ENCODE results near the gene ATP6V1C2.

The ATP6V1C2 gene

DNA sequence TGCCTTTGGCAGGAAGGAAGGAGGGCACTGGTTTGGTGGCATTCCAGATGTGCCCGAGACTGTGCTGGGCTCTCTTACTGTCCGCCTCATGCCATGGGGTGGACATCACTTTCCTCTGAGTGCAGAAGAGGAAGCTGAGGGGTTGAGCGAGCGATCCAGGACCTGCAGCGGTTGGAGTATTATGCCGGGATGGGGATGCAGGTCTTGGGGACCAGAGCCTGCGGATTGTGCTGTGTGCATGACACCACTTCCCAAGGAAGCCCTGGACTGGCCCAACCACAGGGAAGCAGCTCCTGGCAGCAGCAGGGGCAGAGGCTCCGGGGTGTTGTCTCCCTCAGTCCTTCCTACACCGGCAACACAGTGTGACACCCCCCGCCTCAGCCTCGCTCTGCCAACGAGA lies 44.5 kb downstream of the ATP6V1C2 start:
- TF ChIP-seq, protein P1, sequence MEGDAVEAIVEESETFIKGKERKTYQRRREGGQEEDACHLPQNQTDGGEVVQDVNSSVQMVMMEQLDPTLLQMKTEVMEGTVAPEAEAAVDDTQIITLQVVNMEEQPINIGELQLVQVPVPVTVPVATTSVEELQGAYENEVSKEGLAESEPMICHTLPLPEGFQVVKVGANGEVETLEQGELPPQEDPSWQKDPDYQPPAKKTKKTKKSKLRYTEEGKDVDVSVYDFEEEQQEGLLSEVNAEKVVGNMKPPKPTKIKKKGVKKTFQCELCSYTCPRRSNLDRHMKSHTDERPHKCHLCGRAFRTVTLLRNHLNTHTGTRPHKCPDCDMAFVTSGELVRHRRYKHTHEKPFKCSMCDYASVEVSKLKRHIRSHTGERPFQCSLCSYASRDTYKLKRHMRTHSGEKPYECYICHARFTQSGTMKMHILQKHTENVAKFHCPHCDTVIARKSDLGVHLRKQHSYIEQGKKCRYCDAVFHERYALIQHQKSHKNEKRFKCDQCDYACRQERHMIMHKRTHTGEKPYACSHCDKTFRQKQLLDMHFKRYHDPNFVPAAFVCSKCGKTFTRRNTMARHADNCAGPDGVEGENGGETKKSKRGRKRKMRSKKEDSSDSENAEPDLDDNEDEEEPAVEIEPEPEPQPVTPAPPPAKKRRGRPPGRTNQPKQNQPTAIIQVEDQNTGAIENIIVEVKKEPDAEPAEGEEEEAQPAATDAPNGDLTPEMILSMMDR (IDR thresholded peaks at IDR 0.05; ENCODE audit: low read depth, low read length), result no peak
- DNase-seq (ENCODE audit: extremely low read depth, low read depth), result no peak

DNA sequence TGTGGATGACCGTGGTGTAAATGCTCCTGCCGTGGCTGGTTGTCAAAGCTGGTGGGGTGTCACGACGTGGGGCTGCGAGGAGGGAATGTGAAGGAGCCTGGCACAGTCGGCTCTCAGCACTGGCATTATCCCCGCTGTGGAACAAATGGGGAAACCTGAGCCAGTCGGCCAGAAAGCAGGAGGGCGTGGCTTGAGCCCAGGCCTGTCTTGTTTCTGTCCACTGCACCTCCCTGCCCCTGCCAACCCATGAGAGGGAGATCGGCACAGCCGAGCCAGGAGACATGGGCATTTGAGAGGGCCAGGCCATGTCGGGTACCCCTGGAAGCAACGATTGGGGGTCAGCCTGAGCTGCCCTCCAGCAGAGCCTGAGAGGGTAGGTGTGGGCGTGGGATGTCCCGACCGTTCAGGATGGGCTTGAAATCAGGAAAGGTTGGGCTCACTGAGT lies 46.7 kb downstream of the ATP6V1C2 start:
- DNase-seq (ENCODE audit: extremely low read depth, low read depth), result no peak
- TF ChIP-seq, protein P1 (IDR thresholded peaks at IDR 0.05; ENCODE audit: low read depth, low read length), result no peak

DNA sequence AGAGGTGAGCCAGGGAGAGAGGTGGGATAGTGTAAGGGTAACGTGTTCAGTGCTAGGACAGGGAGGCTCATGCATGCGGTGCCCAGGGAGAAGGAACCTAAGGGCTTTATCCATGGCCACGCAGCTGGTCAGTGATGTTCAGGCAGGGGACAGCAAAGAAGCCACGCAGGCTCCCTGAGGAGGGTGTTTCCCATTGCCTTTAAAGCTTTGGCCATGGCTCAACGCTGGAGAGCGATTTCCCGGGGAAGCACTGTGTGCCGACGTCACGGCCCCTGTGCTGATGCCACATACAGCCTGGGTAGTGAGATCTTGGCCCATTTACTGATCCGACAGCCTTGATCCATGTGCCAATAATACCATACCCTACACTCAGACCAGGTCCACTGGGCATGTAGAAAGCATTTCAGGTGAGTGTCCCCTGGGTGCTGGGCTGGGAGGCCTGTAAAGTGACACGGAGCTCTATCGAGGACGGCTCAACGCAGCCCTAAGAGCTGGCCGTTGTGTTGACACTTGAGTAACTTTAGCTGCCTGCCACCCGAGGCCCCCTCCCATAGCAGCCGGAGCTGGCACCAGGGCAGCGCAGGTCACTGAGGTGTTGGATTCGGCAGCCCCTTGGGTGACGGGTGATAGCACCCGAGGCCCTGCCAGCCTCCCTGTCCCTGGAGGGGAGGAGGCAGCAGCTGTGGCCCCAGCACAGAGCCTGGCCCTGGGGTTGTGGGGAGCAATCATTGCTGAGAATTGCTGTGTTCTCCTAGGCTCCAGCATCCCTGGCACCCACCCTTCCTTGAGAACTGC lies 49.7 kb downstream of the ATP6V1C2 start:
- TF ChIP-seq, protein P1 (IDR thresholded peaks at IDR 0.05; ENCODE audit: low read depth, low read length), result no peak
- DNase-seq (ENCODE audit: extremely low read depth, low read depth), result no peak

DNA sequence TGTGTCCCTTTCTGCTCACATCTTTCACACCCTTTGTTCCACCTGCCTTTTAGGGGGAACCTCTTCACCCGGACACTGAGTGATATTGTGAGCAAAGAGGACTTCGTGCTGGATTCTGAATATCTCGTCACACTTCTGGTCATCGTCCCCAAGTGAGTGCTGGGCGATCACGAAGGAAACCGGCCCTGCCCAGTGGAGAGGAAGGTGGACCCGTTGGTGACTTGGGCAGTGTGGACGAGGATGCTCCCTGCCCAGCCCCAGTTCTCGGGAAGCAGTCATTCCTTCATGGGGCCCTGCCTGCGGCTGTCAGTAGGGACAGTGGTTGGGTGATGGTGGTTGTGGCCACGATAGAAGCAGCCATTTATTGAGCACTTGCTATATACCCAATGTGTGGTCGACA lies 50.4 kb downstream of the ATP6V1C2 start:
- no peak for DNase-seq (ENCODE audit: extremely low read depth, low read depth)
- TF ChIP-seq, protein P1 (IDR thresholded peaks at IDR 0.05; ENCODE audit: low read depth, low read length), result no peak

- TF ChIP-seq, protein P1 (IDR thresholded peaks at IDR 0.05; ENCODE audit: low read depth, low read length), result no peak
- no peak for DNase-seq (ENCODE audit: extremely low read depth, low read depth)
Measured at GRCh38 chr2:10772201-10772867, 50.9 kb downstream of the ATP6V1C2 start.

DNA sequence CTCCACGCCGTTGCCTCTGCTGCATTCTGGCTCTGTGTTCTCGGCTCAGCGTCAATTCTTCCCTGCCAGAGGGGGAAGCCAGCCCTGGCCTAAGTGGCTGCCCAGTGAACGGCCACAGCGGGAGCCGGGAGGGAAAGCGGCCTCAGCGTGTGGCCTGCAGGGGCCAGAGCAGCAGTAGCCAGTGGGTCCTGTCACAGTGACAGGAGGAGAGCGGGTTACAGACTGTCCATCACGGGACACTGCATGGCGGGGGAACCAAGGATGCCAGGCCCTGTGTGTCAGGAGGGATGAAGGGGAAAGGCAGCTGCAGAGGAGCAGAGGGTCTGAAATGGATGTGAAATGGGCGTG lies 51.4 kb downstream of the ATP6V1C2 start:
- TF ChIP-seq, protein P1 (IDR thresholded peaks at IDR 0.05; ENCODE audit: low read depth, low read length), result no peak
- DNase-seq (ENCODE audit: extremely low read depth, low read depth), result no peak

DNA sequence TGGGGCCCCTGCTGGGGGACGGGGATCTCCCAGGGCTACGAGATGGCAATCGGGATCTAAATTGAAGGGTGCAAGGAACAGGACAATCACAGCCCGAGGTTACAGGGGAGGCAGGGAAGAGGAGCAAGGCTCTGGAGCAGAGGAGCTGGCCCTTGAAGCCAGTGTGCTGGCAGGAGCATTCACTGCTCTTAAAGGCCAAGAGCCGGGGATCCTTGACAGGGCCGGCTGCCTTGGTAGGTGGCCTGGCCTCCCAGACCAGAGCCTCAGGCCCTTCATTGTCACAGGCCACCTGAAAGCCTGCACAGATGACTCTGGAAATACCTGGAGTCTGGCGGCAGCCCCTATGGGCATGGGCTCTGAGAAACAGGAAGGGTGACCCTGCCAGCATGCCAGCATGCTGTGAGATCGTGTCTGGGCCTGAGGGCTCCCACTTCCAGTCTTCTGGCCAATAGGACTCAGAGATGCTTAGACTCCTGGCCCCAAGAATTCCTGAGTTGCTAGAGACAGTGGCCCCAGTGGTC lies 52.5 kb downstream of the ATP6V1C2 start:
- TF ChIP-seq, protein P1 (IDR thresholded peaks at IDR 0.05; ENCODE audit: low read depth, low read length), result no peak
- DNase-seq (ENCODE audit: extremely low read depth, low read depth), result no peak
